Measurements from ENCODE around the gene TMEM167B. TPM values are rescaled to one million over a fixed set of nuclear protein-coding genes. Genes with fewer than 3 reads are reported as not detected.

Gene TMEM167B
- total and polyA plus RNA-seq, 3 donors from 2014 or later, result 34.6 to 47.0 (median 37.3) TPM

- TF ChIP-seq CTCF (IDR thresholded peaks at IDR 0.05) (no peak), POLR2A (IDR thresholded peaks at IDR 0.05) (no peak)
- Histone ChIP-seq H3K4me1 (peaks cover 3% of the 10 kb centered on the region), H3K27ac (no peak overlapping the region), H3K27me3 (no peaks in the 10 kb centered on the region), H3K36me3 (ENCODE audit: low read depth, missing control alignments) (no peaks in the 10 kb centered on the region), H3K9me3 (no peaks in the 10 kb centered on the region), H3K4me3 (no peak overlapping the region)
- 70 to 71% methylated on average over 3 of the region's 3 CpGs for WGBS, 2 donors
- no peak for DNase-seq
- intact Hi-C loops (cut with DNase I; ENCODE audit: low total_unique reads), result no loop called here
These were observed 27.5 kb downstream of the TMEM167B start for GRCh38 chr1:109118089-109118488.

- Histone ChIP-seq H3K27me3 (no peaks in the 10 kb centered on the region), H3K4me3 (no peak overlapping the region), H3K27ac (no peak overlapping the region), H3K9me3 (no peaks in the 10 kb centered on the region), H3K4me1 (no peaks in the 10 kb centered on the region), H3K36me3 (ENCODE audit: low read depth, missing control alignments) (no peaks in the 10 kb centered on the region)
- no peak for DNase-seq
- TF ChIP-seq CTCF (IDR thresholded peaks at IDR 0.05) (no peak), POLR2A (IDR thresholded peaks at IDR 0.05) (no peak)
- 92 to 93% methylated on average over 5 of the region's 5 CpGs for WGBS, 2 donors
- intact Hi-C loops (cut with DNase I; ENCODE audit: low total_unique reads), result no loop called here
These were observed 29.8 kb downstream of the TMEM167B start for GRCh38 chr1:109120356-109120755.

GRCh38 chr1:109131059-109131458 lies 40.5 kb downstream of the TMEM167B start:
- TF ChIP-seq CTCF (IDR thresholded peaks at IDR 0.05), result no peak
- no peak for TF ChIP-seq POLR2A (IDR thresholded peaks at IDR 0.05)
- H3K4me3 ChIP-seq, result no peak overlapping the region
- no peaks in the 10 kb centered on the region for H3K27me3 ChIP-seq
- WGBS, 2 donors, result 95 to 96% methylated on average over 2 of the region's 2 CpGs
- no peak overlapping the region for H3K27ac ChIP-seq
- H3K4me1 ChIP-seq, result no peaks in the 10 kb centered on the region
- no peak for DNase-seq
- H3K36me3 ChIP-seq (ENCODE audit: low read depth, missing control alignments), result no peaks in the 10 kb centered on the region
- no peaks in the 10 kb centered on the region for H3K9me3 ChIP-seq
- intact Hi-C loops (cut with DNase I; ENCODE audit: low total_unique reads), result no loop called here

- Histone ChIP-seq H3K4me3 (no peak overlapping the region), H3K9me3 (no peaks in the 10 kb centered on the region), H3K27ac (no peak overlapping the region), H3K36me3 (ENCODE audit: low read depth, missing control alignments) (no peaks in the 10 kb centered on the region), H3K4me1 (no peaks in the 10 kb centered on the region), H3K27me3 (no peaks in the 10 kb centered on the region)
- intact Hi-C loops (cut with DNase I; ENCODE audit: low total_unique reads), result no loop called here
- no peak for DNase-seq
- TF ChIP-seq CTCF (IDR thresholded peaks at IDR 0.05) (no peak), POLR2A (IDR thresholded peaks at IDR 0.05) (no peak)
These were observed 41.2 kb downstream of the TMEM167B start for GRCh38 chr1:109131800-109132199.

- intact Hi-C loops (cut with DNase I; ENCODE audit: low total_unique reads), result no loop called here
- H3K27ac ChIP-seq, result no peak overlapping the region
- H3K27me3 ChIP-seq, result no peaks in the 10 kb centered on the region
- no peaks in the 10 kb centered on the region for H3K9me3 ChIP-seq
- 80 to 86% methylated on average over 4 of the region's 4 CpGs for WGBS, 2 donors
- H3K4me1 ChIP-seq, result no peaks in the 10 kb centered on the region
- H3K36me3 ChIP-seq (ENCODE audit: low read depth, missing control alignments), result no peaks in the 10 kb centered on the region
- TF ChIP-seq POLR2A (IDR thresholded peaks at IDR 0.05) (no peak), CTCF (IDR thresholded peaks at IDR 0.05) (no peak)
- no peak for DNase-seq
- no peak overlapping the region for H3K4me3 ChIP-seq
These were observed 42.6 kb downstream of the TMEM167B start for GRCh38 chr1:109133002-109133706.

Measured in testis (tissue), 3 donors.